Ishikawa (cell line): ENCODE results near the gene CTSC.

ENCODE experiments used
- EP300 ChIP-seq: IDR thresholded peaks from 2 replicates; pipeline ENCODE4 v1.6.1; 2012; ENCODE audit warnings: borderline replicate concordance
- TAF1 ChIP-seq: IDR thresholded peaks from 2 replicates; pipeline ENCODE4 v1.6.1; 2012; ENCODE audit warnings: low read depth, mild to moderate bottlenecking
- TF ChIP-seq, protein P1 (sequence below): IDR thresholded peaks from 2 replicates; pipeline ENCODE4 v1.6.1; 2012; ENCODE audit warnings: low read depth, mild to moderate bottlenecking

DNA sequence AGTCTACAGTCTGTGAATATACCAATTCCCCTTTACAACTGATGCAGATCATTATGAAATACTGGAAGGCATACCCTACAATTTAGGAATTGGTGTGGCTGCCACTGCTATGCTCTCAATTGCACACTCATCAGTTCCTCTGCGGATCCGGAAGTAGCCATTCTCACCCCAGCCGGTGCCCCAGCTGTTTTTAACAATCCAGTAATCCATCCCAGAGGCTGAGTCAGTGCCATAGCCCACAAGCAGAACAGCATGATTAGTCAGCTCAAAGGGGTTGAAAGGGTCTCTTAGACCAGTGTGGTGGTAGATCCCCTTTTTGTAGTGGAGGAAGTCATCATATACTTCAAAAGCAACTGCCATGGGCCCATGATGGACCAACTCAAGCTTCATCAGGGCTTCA lies 43.6 kb downstream of the CTSC start:
- no peak for TF ChIP-seq TAF1
- TF ChIP-seq, protein P1, sequence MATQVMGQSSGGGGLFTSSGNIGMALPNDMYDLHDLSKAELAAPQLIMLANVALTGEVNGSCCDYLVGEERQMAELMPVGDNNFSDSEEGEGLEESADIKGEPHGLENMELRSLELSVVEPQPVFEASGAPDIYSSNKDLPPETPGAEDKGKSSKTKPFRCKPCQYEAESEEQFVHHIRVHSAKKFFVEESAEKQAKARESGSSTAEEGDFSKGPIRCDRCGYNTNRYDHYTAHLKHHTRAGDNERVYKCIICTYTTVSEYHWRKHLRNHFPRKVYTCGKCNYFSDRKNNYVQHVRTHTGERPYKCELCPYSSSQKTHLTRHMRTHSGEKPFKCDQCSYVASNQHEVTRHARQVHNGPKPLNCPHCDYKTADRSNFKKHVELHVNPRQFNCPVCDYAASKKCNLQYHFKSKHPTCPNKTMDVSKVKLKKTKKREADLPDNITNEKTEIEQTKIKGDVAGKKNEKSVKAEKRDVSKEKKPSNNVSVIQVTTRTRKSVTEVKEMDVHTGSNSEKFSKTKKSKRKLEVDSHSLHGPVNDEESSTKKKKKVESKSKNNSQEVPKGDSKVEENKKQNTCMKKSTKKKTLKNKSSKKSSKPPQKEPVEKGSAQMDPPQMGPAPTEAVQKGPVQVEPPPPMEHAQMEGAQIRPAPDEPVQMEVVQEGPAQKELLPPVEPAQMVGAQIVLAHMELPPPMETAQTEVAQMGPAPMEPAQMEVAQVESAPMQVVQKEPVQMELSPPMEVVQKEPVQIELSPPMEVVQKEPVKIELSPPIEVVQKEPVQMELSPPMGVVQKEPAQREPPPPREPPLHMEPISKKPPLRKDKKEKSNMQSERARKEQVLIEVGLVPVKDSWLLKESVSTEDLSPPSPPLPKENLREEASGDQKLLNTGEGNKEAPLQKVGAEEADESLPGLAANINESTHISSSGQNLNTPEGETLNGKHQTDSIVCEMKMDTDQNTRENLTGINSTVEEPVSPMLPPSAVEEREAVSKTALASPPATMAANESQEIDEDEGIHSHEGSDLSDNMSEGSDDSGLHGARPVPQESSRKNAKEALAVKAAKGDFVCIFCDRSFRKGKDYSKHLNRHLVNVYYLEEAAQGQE, result no peak
- no peak for TF ChIP-seq EP300
